IPS-15b (cell line): ENCODE measurements around the gene CEP112.

ENCODE experiments used
- H3K27me3 ChIP-seq: one replicate; pipeline ENCODE4 v1.6.1; 2013; ENCODE audit warnings: low read length; ENCODE audit not compliant: control insufficient read depth, insufficient read depth
- H3K36me3 ChIP-seq: one replicate; pipeline ENCODE4 v1.6.1; 2013; ENCODE audit warnings: low read length; ENCODE audit not compliant: control insufficient read depth, insufficient read depth
- H3K4me1 ChIP-seq: one replicate; pipeline ENCODE4 v1.6.1; 2013; ENCODE audit warnings: mild to moderate bottlenecking, low read length; ENCODE audit not compliant: control insufficient read depth, insufficient read depth
- H3K4me3 ChIP-seq: one replicate; pipeline ENCODE4 v1.5.1; 2013; ENCODE audit warnings: low read depth, low read length
- H3K9ac ChIP-seq: one replicate; pipeline ENCODE4 v1.6.1; 2013; ENCODE audit warnings: low read depth, mild to moderate bottlenecking, low read length
- H3K9me3 ChIP-seq: one replicate; pipeline ENCODE4 v1.6.1; 2013; ENCODE audit warnings: mild to moderate bottlenecking, low read length; ENCODE audit not compliant: control insufficient read depth, insufficient read depth

The CEP112 gene

GRCh38 chr17:66198242-66198641 lies 6.3 kb upstream of the CEP112 start:
- no peak overlapping the region for H3K4me3 ChIP-seq
- H3K9ac ChIP-seq = no peak overlapping the region
- H3K36me3 ChIP-seq = no peaks in the 10 kb centered on the region
- no peaks in the 10 kb centered on the region for H3K4me1 ChIP-seq
- no peaks in the 10 kb centered on the region for H3K9me3 ChIP-seq
- H3K27me3 ChIP-seq = no peaks in the 10 kb centered on the region

- no peaks in the 10 kb centered on the region for H3K27me3 ChIP-seq
- H3K9me3 ChIP-seq = no peaks in the 10 kb centered on the region
- H3K4me3 ChIP-seq = peak overlapping the region; percentile 55
- H3K9ac ChIP-seq = no peak overlapping the region
- no peaks in the 10 kb centered on the region for H3K36me3 ChIP-seq
- H3K4me1 ChIP-seq = no peaks in the 10 kb centered on the region
Measured at GRCh38 chr17:66192378-66192687, 400 bp upstream of the CEP112 start.

- no peaks in the 10 kb centered on the region for H3K36me3 ChIP-seq
- H3K9ac ChIP-seq = peak overlapping the region; percentile 54
- no peaks in the 10 kb centered on the region for H3K4me1 ChIP-seq
- H3K27me3 ChIP-seq = no peaks in the 10 kb centered on the region
- no peaks in the 10 kb centered on the region for H3K9me3 ChIP-seq
- peak overlapping the region; percentile 68 for H3K4me3 ChIP-seq
Measured at GRCh38 chr17:66190738-66191592, 968 bp downstream of the CEP112 start.

DNA sequence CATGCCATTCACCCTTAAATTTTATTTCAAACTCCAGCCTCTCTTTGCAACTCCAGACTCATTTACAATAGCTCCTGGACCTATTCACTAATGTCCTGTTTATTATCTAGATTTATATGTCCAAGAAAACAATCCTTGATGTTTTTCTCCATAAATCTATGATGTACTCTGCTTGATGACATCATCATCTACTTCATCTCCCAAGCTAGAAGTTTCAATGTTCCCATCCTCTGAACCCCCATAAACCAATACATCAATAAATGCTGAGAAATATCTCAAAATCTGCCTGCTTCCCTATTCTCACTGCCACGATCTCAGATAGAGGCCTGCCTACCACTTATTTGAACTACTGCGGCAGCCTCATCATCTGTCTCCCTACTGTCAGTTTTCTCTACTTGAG lies 4.2 kb downstream of the CEP112 start:
- no peak overlapping the region for H3K4me3 ChIP-seq
- no peaks in the 10 kb centered on the region for H3K9me3 ChIP-seq
- no peaks in the 10 kb centered on the region for H3K4me1 ChIP-seq
- no peaks in the 10 kb centered on the region for H3K27me3 ChIP-seq
- no peak overlapping the region for H3K9ac ChIP-seq
- no peaks in the 10 kb centered on the region for H3K36me3 ChIP-seq

GRCh38 chr17:66185862-66186261 lies 6.1 kb downstream of the CEP112 start:
- Histone ChIP-seq H3K9me3 (no peaks in the 10 kb centered on the region), H3K9ac (no peak overlapping the region), H3K36me3 (no peaks in the 10 kb centered on the region), H3K4me1 (no peaks in the 10 kb centered on the region), H3K27me3 (no peaks in the 10 kb centered on the region), H3K4me3 (no peak overlapping the region)

DNA sequence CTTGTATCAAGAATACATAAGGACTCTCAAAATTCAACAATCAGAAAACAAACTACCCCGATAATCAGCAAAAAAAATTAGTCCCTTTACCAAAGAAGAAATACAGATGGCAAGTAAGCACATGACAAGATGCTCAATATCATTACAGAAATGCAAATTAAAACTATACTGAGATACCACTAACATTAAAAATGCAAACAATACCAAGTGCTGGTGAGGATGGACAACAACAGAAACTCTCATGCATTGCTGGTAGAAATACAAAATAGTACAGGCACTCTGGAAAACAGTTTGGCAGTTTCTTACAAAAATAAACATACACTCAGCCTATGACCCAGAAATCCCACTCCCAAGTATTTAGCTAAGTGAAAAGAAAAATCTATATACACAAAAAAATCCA lies 7.5 kb downstream of the CEP112 start:
- Histone ChIP-seq H3K36me3 (no peaks in the 10 kb centered on the region), H3K27me3 (no peaks in the 10 kb centered on the region), H3K9ac (no peak overlapping the region), H3K4me1 (no peaks in the 10 kb centered on the region), H3K9me3 (no peaks in the 10 kb centered on the region), H3K4me3 (no peak overlapping the region)

DNA sequence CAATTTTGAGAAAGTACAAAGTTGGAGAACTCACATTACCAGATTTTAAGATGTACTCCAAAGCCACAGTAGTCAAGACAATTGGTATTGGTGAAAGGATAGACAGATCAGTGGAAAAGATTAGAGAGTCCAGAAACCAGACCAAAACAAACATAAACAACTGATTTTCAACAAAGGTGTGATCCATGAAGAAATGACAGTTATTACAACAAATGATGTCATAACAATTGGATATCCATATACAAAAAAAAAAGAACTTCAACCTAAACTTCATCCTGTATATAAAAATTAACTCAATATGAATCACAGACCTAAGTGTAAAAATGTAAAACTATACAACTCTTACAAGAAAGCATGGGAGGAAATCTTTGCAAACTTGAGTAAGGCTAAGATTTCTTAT lies 8.4 kb downstream of the CEP112 start:
- Histone ChIP-seq H3K36me3 (no peaks in the 10 kb centered on the region), H3K4me3 (no peak overlapping the region), H3K4me1 (no peaks in the 10 kb centered on the region), H3K9ac (no peak overlapping the region), H3K9me3 (no peaks in the 10 kb centered on the region), H3K27me3 (no peaks in the 10 kb centered on the region)

DNA sequence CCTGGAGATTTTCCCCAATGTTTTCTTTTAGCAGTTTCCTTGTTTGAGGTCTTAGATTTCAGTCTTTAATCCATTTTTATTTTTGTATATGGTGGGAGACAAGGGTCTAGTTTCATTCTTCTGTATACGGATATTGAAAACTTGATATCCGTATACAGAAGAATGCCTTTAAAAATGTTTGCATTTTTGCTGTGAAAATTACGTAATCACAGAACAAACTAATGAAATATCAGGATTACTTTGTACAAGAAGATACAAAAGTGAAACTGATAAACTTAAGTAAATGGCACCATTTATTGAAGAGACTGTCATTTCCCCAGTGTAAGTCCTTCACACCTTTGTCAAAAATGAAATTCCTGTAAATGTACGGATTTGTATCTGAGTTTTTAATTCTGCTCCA lies 13.3 kb downstream of the CEP112 start:
- Histone ChIP-seq H3K9me3 (no peaks in the 10 kb centered on the region), H3K9ac (no peak overlapping the region), H3K4me3 (no peak overlapping the region), H3K36me3 (no peaks in the 10 kb centered on the region), H3K27me3 (no peaks in the 10 kb centered on the region), H3K4me1 (no peaks in the 10 kb centered on the region)

- H3K36me3 ChIP-seq = no peaks in the 10 kb centered on the region
- no peaks in the 10 kb centered on the region for H3K27me3 ChIP-seq
- H3K9me3 ChIP-seq = no peaks in the 10 kb centered on the region
- no peak overlapping the region for H3K4me3 ChIP-seq
- H3K9ac ChIP-seq = no peak overlapping the region
- no peaks in the 10 kb centered on the region for H3K4me1 ChIP-seq
Measured at GRCh38 chr17:66177048-66177447, 14.9 kb downstream of the CEP112 start.

- H3K4me1 ChIP-seq = no peaks in the 10 kb centered on the region
- no peaks in the 10 kb centered on the region for H3K36me3 ChIP-seq
- H3K9me3 ChIP-seq = no peaks in the 10 kb centered on the region
- no peaks in the 10 kb centered on the region for H3K27me3 ChIP-seq
- no peak overlapping the region for H3K9ac ChIP-seq
- H3K4me3 ChIP-seq = no peak overlapping the region
Measured at GRCh38 chr17:66175892-66176291, 16.0 kb downstream of the CEP112 start.

DNA sequence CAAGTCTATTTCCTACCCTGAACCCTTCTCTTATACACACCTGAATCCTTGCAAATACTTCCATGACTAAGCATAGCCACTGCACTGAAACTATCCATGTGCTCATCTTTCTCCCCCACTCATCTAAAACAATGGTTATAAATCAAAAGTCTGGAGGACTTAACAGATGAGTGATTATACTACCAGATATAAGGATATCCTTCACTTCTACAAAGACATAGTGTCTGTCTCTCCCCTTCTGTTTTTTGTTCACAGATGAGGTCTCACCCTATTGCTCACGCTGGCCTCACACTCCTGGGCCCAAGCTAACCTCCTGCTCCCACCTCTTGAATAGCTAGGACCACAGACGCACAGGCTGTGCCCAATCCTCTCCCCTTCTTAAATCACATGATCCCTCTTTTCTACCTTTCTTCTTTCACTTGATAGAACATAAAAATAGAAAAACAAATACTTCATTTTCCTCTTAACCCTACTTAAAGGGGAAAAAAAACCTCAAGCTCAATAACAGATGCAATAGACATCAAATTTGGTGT lies 19.2 kb downstream of the CEP112 start:
- no peaks in the 10 kb centered on the region for H3K4me1 ChIP-seq
- H3K9ac ChIP-seq = no peak overlapping the region
- H3K27me3 ChIP-seq = no peaks in the 10 kb centered on the region
- H3K9me3 ChIP-seq = no peaks in the 10 kb centered on the region
- H3K4me3 ChIP-seq = no peak overlapping the region
- no peaks in the 10 kb centered on the region for H3K36me3 ChIP-seq

DNA sequence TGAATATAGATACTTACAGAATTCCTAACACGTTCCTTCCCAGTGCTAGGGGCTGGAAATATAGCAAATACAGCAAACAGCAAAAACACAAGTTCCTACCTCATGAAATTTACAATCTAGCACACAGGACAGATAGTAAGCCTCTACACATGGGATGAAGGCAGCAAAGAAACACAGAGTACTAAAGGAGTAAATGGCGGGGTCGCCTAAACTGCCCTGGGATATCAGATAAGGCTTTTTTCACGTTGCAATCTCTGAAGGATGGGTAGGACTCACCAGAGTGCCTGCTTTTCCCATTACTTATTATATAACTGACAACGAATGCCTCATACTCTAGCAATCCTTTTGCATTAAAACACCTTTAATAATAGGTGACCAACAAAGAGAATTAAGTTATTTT lies 19.8 kb downstream of the CEP112 start:
- H3K4me3 ChIP-seq = no peak overlapping the region
- no peaks in the 10 kb centered on the region for H3K4me1 ChIP-seq
- no peaks in the 10 kb centered on the region for H3K9me3 ChIP-seq
- H3K36me3 ChIP-seq = no peaks in the 10 kb centered on the region
- no peak overlapping the region for H3K9ac ChIP-seq
- H3K27me3 ChIP-seq = no peaks in the 10 kb centered on the region
